Endothelial cell of umbilical vein (primary cell): Measurements from ENCODE around the gene YWHAH. TPM values are rescaled to one million over a fixed set of nuclear protein-coding genes. Genes with fewer than 3 reads are reported as not detected.

ENCODE experiments used
- BruUV-seq: library from RNA; stranded (reverse); fragments of 400-500 nt; replicated peaks from 2 replicates; lab custom pipeline; 2021; lab: Mats Ljungman, UMichigan
- CTCF ChIA-PET: fragments of 300-600, 350-600 bp; sonication (Branson Sonifier 250); formaldehyde crosslinking; loops from one replicate; lab custom pipeline; 2021; ENCODE audit warnings: antibody characterized with exemption, inconsistent platforms; lab: Charles Lee
- POLR2A ChIA-PET: fragments of 300-600, 350-600 bp; sonication (Branson Sonifier 250); formaldehyde crosslinking; loops from one replicate; lab custom pipeline; 2021; ENCODE audit warnings: antibody characterized with exemption, inconsistent platforms; lab: Charles Lee
- DNase-seq: peaks from one replicate; pipeline ENCODE4 v3.0.0-alpha.2; 2011; ENCODE audit warnings: low read depth, low spot score
- FAIRE-seq: peaks from 2 replicates; lab custom pipeline; 2011; peaks lifted over from hg19 to GRCh38; lab: Jason Lieb, UNC
- H2AFZ ChIP-seq: 2 replicates; pipeline ENCODE4 v1.6.0; 2012; ENCODE audit warnings: low read depth, low read length, control low read depth, inconsistent platforms
- H3K27ac ChIP-seq: 2 replicates; pipeline ENCODE4 v1.5.1; 2011; ENCODE audit warnings: low read depth, mild to moderate bottlenecking, control low read depth, low read length, moderate library complexity; ENCODE audit not compliant: insufficient read depth
- H3K27me3 ChIP-seq, 2 experiments: 2 replicates each; pipeline versions ENCODE4 v1.6.0 to v1.6.1; 2011; ENCODE audit warnings: low read length in 2 of 2, mixed read lengths in 1 of 2; ENCODE audit not compliant: control insufficient read depth in 2 of 2, insufficient read depth in 2 of 2
- H3K36me3 ChIP-seq, 2 experiments: 2 replicates in 1 of 2; 3 replicates in 1 of 2; pipeline ENCODE4 v1.5.1; 2011; ENCODE audit warnings: low read length in 2 of 2, mild to moderate bottlenecking in 1 of 2, moderate library complexity in 1 of 2; ENCODE audit not compliant: control insufficient read depth in 2 of 2, insufficient read depth in 2 of 2; ENCODE audit errors: extremely low read depth in 1 of 2
- H3K4me1 ChIP-seq: 3 replicates; pipeline ENCODE4 v1.5.1; 2011; ENCODE audit warnings: mild to moderate bottlenecking, low read length; ENCODE audit not compliant: control insufficient read depth, insufficient read depth; ENCODE audit errors: extremely low read depth
- H3K4me2 ChIP-seq: 2 replicates; pipeline ENCODE4 v1.6.1; 2011; ENCODE audit warnings: low read length, control low read depth, mixed read lengths; ENCODE audit not compliant: insufficient read depth
- H3K4me3 ChIP-seq, 3 experiments: fragments of 200-600 bp in 1 of 3; sonication (generic), shearing (Covaris generic) in 1 of 3; replicated peaks in 1 of 3; 2 replicates each; pipeline ENCODE4 v1.5.1; 2011 to 2016; ENCODE audit warnings: control low read depth in 3 of 3, low read length in 3 of 3, mild to moderate bottlenecking in 2 of 3, inconsistent platforms in 1 of 3, low read depth in 1 of 3, moderate library complexity in 1 of 3; ENCODE audit not compliant: insufficient read depth in 1 of 3
- H3K79me2 ChIP-seq: 2 replicates; pipeline ENCODE4 v1.6.0; 2012; ENCODE audit warnings: low read length, inconsistent platforms; ENCODE audit not compliant: control insufficient read depth, insufficient read depth
- H3K9ac ChIP-seq: replicated peaks from 2 replicates; pipeline ENCODE3; 2011; ENCODE audit warnings: low read length, control low read depth; ENCODE audit not compliant: insufficient read depth; ENCODE audit errors: extremely low read depth
- H3K9me1 ChIP-seq: replicated peaks from 3 replicates; pipeline ENCODE4 v1.6.0; 2011; ENCODE audit warnings: mild to moderate bottlenecking, low read length; ENCODE audit not compliant: control insufficient read depth, insufficient read depth; ENCODE audit errors: extremely low read depth
- H3K9me3 ChIP-seq: replicated peaks from 2 replicates; pipeline ENCODE4 v1.5.1; 2012; ENCODE audit warnings: low read length, inconsistent platforms; ENCODE audit not compliant: control insufficient read depth, insufficient read depth
- H4K20me1 ChIP-seq: replicated peaks from 2 replicates; pipeline ENCODE3; 2011; ENCODE audit warnings: mild to moderate bottlenecking, low read length; ENCODE audit not compliant: control insufficient read depth, insufficient read depth; ENCODE audit errors: extremely low read depth
- CTCF ChIP-seq, 2 donors: IDR thresholded peaks; 1 replicate in 1 of 2; 2 replicates in 1 of 2; pipeline ENCODE4 v1.5.1; 2011; ENCODE audit warnings: low read length in 2 of 2, mild to moderate bottlenecking in 2 of 2, moderate library complexity in 2 of 2, control low read depth in 1 of 2, inconsistent platforms in 1 of 2, low read depth in 1 of 2; ENCODE audit not compliant: insufficient read depth in 1 of 2; ENCODE audit errors: extremely low read depth in 1 of 2
- EZH2 ChIP-seq: IDR thresholded peaks from 2 replicates; pipeline ENCODE4 v1.6.1; 2012; ENCODE audit warnings: borderline replicate concordance, low read depth, mild to moderate bottlenecking, moderate library complexity, low read length, inconsistent platforms; ENCODE audit not compliant: severe bottlenecking
- FOS ChIP-seq: IDR thresholded peaks from 2 replicates; pipeline ENCODE4 v1.6.1; 2011; ENCODE audit warnings: mild to moderate bottlenecking, low read length, moderate library complexity, borderline replicate concordance; ENCODE audit not compliant: insufficient read depth
- GATA2 ChIP-seq: IDR thresholded peaks from 2 replicates; pipeline ENCODE4 v1.7.0; 2011; ENCODE audit warnings: low read depth, mild to moderate bottlenecking, moderate library complexity, mixed read lengths, low read length; ENCODE audit not compliant: insufficient read length, insufficient read depth
- JUN ChIP-seq: IDR thresholded peaks from 2 replicates; pipeline ENCODE4 v1.6.1; 2011; ENCODE audit warnings: borderline replicate concordance, low read depth; ENCODE audit not compliant: insufficient read length, insufficient read depth
- MYC ChIP-seq: IDR thresholded peaks from one replicate; pipeline ENCODE4 v1.6.1; 2011; ENCODE audit warnings: mild to moderate bottlenecking, low read depth, low read length
- POLR2A ChIP-seq: IDR thresholded peaks from 2 replicates; pipeline ENCODE4 v1.6.1; 2012; ENCODE audit warnings: low read depth, mild to moderate bottlenecking, control low read depth, low read length
- POLR2AphosphoS5 ChIP-seq: IDR thresholded peaks from 2 replicates; pipeline ENCODE4 v1.6.1; 2012; ENCODE audit warnings: low read depth, mild to moderate bottlenecking, control low read depth, low read length, moderate library complexity; ENCODE audit not compliant: insufficient read depth
- dilution Hi-C: fragments of 300-500 bp; cut with MboI; formaldehyde crosslinking; loops from one replicate; pipeline ENCODE4 v1.15.0; 2019; ENCODE audit warnings: low sequenced_read_pairs; ENCODE audit not compliant: extremely low pct_ligation_motif_present
- intact Hi-C: fragments of 100-400 bp; cut with micrococcal nuclease; formaldehyde crosslinking; loops from one replicate; pipeline ENCODE4 v1.10.0; 2022
- polyA plus RNA-seq, 4 experiments: library from polyadenylated mRNA; depleted of rRNA in 3 of 4; stranded (reverse) in 3 of 4; unstranded in 1 of 4; fragments of >200 nt; gene quantifications; 2 replicates each; pipeline versions ENCODE4 v1.2.1 to v1.2.3, GENCODE V29; 2011 to 2012; ENCODE audit warnings: missing spikeins in 1 of 4
- total RNA-seq: library from RNA; stranded (reverse); gene quantifications from 2 replicates; pipeline ENCODE4 v1.2.3, GENCODE V29; 2021
- TF ChIP-seq, protein P1 (sequence below): IDR thresholded peaks from 2 replicates; pipeline ENCODE4 v1.6.1; 2011; ENCODE audit not compliant: insufficient read depth, insufficient read length

YWHAH gene
- total and polyA plus RNA-seq, 2 donors (not counting 3 experiments of a cell fraction or from before 2014, with no cell fraction given) = 73.6 to 170 TPM

- Histone ChIP-seq H2AFZ (no peak overlapping the region), H3K9ac (no peak overlapping the region), H4K20me1 (no peaks in the 10 kb centered on the region), H3K36me3 (no peaks in the 10 kb centered on the region), H3K4me3 (no peak overlapping the region), H3K4me2 (no peak overlapping the region), H3K4me1 (no peaks in the 10 kb centered on the region), H3K27ac (no peak overlapping the region), H3K9me1 (no peaks in the 10 kb centered on the region), H3K9me3 (no peaks in the 10 kb centered on the region), H3K27me3 (peaks cover 0 to 4% of the 10 kb centered on the region in 2 experiments), H3K79me2 (no peaks in the 10 kb centered on the region)
- no TSS peak for BruUV-seq
- ChIA-PET POLR2A (no interaction called here), CTCF (interaction anchor here (0.7 to 3.3 kb wide), 4 partner anchors 8 to 297 kb away, joined by 3 to 21 read pairs (median 6); no protein-coding TSS in a partner anchor)
- no peak for FAIRE-seq
- dilution Hi-C loops = no loop called here
- TF ChIP-seq POLR2AphosphoS5 = no peak
- TF ChIP-seq, protein P1, sequence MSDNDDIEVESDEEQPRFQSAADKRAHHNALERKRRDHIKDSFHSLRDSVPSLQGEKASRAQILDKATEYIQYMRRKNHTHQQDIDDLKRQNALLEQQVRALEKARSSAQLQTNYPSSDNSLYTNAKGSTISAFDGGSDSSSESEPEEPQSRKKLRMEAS = no peak
- no peak for TF ChIP-seq JUN
- TF ChIP-seq POLR2A = no peak
- TF ChIP-seq EZH2 = no peak
- TF ChIP-seq GATA2 = no peak
- TF ChIP-seq FOS = no peak
- no peak for TF ChIP-seq CTCF (IDR thresholded peaks at IDR 0.05; ENCODE audit: extremely low read depth in 1 of 2, insufficient read depth in 1 of 2, low read depth in 1 of 2, low read length in 2 of 2)
- TF ChIP-seq MYC = no peak
- no peak for DNase-seq
- intact Hi-C loops = no loop called here
Measured at GRCh38 chr22:31962387-31963125, 18.2 kb downstream of the YWHAH start.
